NCI-H128 (cell line): ENCODE data around the gene ZG16B.

Source experiments
- DNase-seq: peaks from one replicate; lab custom pipeline; 2025; ENCODE audit not compliant: unreplicated experiment; lab: John Stamatoyannopoulos, UW

The ZG16B gene

GRCh38 chr16:2842340-2843000 is 12.4 kb downstream of the ZG16B start:
- DNase-seq, result no peak

- DNase-seq, result no peak
These were observed 13.4 kb downstream of the ZG16B start for GRCh38 chr16:2843526-2843925.

- DNase-seq, result no peak
These were observed 15.0 kb downstream of the ZG16B start for GRCh38 chr16:2845116-2845515.

GRCh38 chr16:2846511-2847310 is 16.6 kb downstream of the ZG16B start:
- no peak for DNase-seq

- no peak for DNase-seq
These were observed 19.0 kb downstream of the ZG16B start for GRCh38 chr16:2848933-2849725.

- DNase-seq, result no peak
These were observed 22.1 kb downstream of the ZG16B start for GRCh38 chr16:2852003-2852730.

GRCh38 chr16:2852731-2853507 is 22.8 kb downstream of the ZG16B start:
- no peak for DNase-seq

GRCh38 chr16:2853531-2854073 is 23.5 kb downstream of the ZG16B start:
- DNase-seq, result no peak

- no peak for DNase-seq
These were observed 24.7 kb downstream of the ZG16B start for GRCh38 chr16:2854700-2855309.

GRCh38 chr16:2855536-2855935 is 25.4 kb downstream of the ZG16B start:
- DNase-seq, result no peak

GRCh38 chr16:2856061-2856670 is 26.1 kb downstream of the ZG16B start:
- DNase-seq, result no peak

GRCh38 chr16:2856686-2857450 is 26.8 kb downstream of the ZG16B start:
- no peak for DNase-seq

GRCh38 chr16:2857451-2858244 is 27.5 kb downstream of the ZG16B start, which contains the start of gene PRSS22:
Gene PRSS22, minus strand, starts transcription at chr16:2858170. Its CDS starts 66 bp downstream, at chr16:2858104.
- DNase-seq, result no peak

GRCh38 chr16:2858245-2859025 is 28.3 kb downstream of the ZG16B start:
- no peak for DNase-seq

GRCh38 chr16:2859686-2860265 is 29.7 kb downstream of the ZG16B start:
- DNase-seq, result no peak

GRCh38 chr16:2860826-2861567 is 30.9 kb downstream of the ZG16B start:
- DNase-seq, result no peak
